Stimulated activated CD8-positive, alpha-beta memory T cell treated with anti-CD3 and anti-CD28 coated beads, Interleukin-7, amount 100 ng/mL, for 1 hour (primary cell): ENCODE data around the gene TMEM87B.

Experiments used
- DNase-seq, 2 donors: peaks; one replicate each; pipeline ENCODE4 v3.0.0-alpha.2; 2020; ENCODE audit warnings: low read depth in 2 of 2

The TMEM87B gene

GRCh38 chr2:112054847-112055729, at the start of gene TMEM87B:
TSS of gene TMEM87B (plus strand) at chr2:112055269. CDS start at chr2:112055592, 323 bp downstream.
- DNase-seq: peak; percentile 94 to 95

DNA sequence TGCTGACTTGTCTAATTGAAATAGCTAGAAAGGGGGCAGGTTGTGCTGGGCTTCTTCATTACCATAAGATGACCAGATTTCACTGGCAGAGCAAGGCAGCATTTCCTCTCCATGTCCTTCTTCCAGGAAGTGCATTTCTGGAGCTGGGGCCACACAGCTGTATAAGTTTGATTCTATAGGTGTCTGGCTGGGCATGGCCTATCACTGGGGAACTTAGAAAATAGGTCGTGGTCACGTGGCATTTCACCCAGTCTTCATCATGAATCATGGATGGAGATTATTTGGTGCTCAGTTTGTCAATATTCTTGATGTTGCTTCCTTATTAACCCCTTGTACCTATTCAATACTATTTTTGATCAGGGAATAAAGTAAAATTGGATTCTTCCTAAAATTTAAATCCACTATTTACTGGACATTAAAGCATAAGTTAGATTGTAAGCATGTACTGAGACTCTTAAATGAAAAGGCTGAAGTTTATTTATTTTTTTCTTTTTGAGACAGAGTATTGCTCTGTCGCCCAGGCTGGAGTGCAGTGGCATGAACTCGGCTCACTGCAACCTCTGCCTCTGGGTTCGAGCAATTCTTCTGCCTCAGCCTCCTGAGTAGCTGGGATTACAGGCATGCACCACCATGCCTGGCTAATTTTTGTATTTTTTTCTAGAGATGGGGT, 49.5 kb upstream of the TMEM87B start:
- DNase-seq: no peak

DNA sequence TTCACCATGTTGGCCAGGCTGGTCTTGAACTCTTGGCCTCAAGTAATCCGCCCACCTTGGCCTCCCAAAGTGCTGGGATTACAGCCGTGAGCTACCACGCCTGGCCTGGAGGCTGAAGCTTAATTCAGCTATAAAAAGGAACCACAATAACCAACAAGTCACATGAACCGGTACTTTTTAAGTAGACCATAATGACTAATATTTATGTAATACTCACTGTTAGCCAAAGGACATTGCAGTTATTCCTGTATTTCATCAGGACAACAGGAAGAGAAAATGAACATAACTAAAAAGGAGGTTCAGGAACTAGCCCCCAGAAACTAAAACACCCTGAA, 49.0 kb upstream of the TMEM87B start:
- DNase-seq: no peak

DNA sequence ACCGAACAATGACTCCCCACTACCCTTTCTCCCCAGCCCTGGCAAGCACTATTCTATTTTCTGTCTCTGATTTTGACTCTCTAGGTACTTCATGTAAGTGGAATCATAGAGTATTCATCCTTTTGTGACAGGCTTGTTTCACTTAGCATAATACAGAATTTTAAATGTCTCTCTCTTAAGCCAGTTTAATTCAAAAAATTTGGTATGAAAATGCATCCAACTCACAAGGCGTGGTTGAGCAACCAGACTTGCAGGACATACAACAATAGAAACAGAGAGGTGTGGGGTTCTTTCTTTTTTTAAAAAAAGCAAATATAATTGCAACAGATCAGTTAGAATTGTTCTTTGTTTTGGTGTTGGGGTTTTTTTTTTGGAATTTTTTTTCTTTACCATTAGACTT, 47.6 kb upstream of the TMEM87B start:
- no peak for DNase-seq

GRCh38 chr2:112008910-112009485, 46.1 kb upstream of the TMEM87B start:
- DNase-seq: no peak

DNA sequence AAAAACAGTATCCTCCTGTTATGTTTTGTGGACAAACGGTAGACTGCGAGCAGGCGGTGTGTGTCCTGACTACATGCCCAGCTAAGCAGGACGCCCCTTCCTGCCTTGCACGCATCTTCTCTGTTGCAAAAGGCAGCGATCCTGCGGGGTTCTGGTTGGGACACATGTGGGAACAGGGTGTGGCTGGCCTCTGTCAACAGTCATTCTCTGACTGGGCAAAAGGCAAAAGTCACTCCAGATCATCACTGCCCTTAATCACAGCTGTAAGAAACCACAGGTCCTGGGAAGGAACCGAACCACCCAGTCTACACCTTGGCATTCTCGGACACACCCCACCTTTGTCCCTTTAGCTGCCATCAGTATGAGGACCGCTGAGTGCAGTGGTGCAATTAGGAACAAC, 44.3 kb upstream of the TMEM87B start:
- DNase-seq: no peak

GRCh38 chr2:112012556-112012955, 42.5 kb upstream of the TMEM87B start:
- no peak for DNase-seq

- no peak for DNase-seq
Measured at GRCh38 chr2:112018846-112019245, 36.2 kb upstream of the TMEM87B start.

DNA sequence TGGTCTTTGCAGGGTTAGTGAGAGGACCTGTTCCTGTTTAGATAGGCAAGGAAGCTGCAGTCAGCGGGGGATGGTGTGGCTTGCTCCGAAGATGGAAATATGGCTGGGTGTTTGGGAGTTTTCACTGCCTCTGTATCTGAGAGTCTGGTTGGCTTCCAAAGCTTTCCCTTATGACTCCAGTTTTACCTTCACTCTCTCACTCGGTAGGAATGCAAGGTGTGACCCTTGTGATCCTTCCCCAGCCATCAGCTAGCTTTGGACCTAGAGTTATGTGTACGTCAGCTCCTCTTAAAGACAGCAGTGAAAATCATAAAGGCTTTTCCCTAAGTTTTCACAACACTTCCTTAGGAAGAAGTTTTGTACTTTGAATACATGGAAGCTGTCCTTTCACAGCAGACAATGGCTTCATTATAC, 35.5 kb upstream of the TMEM87B start:
- no peak for DNase-seq

DNA sequence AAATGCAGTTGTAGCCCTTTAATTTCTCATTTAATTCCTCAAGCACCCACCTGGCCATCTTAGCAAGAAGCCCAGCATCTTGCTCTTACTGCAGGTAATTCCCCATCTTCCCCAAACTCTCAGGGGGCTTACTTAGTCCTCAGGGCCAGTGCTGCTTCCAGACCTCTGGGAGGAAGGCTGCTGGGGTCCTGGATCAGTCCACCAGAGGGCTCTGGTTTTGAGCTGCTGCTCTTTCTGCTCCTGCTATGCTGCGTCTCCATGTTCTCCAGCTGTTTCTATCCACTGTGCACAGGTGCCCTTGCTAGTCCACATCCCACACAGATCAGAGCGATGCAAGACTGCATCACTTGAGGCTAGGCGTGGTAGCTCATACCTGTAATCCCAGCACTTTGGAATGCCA, 34.5 kb upstream of the TMEM87B start:
- DNase-seq: no peak

GRCh38 chr2:112021290-112021689, 33.8 kb upstream of the TMEM87B start:
- no peak for DNase-seq

DNA sequence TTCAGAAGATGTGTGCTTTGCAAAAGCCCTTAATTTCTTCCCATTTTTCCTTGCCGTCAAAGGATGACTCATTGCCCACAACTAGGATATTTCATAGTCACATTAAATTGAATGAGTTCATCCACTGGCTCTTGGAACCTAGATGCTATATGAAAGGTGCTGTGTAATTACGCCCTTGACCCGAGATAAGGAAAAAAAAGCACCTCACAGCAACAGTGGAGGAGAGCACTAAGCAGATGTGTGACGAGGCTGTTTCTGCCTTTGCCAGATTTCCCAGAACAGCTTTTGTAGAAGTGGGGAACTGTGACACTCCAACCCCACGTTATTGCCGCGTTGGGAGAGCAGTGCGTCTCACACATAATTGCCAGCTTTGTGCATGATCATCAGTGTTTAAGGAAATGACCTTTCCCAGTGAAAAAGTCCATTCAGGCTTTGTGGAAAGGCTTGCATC, 33.3 kb upstream of the TMEM87B start:
- no peak for DNase-seq

GRCh38 chr2:112023707-112024106, 31.4 kb upstream of the TMEM87B start:
- DNase-seq: no peak

- no peak for DNase-seq
Measured at GRCh38 chr2:112024231-112024630, 30.8 kb upstream of the TMEM87B start.

DNA sequence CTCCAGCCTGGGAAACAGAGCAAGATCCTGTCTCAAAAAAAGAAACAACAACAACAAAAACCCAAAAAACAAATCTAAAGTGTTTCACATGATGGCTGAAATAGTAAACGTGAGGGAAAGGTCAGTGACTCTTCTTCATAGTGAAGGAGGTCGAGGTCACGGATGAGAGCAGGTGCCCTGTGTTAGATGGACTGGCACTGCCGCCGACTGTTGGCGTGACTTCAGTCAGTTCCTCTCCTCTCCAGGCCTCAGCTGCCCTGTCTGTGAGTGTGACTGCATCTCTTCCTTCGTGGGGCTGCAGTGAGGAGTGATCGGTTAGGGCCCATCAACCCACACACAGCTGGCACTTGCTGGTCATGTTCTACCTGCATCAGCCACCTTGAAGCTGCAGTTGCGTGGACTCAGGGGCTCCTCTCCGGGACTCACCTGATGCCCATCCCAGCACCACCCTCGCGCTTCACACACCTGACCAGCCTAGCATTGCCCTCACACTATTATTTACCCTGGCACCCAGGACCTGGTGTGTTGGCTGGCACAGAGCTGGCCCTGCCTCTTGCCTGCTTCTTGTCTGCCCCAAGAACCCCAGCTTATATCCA, 30.1 kb upstream of the TMEM87B start:
- DNase-seq: no peak

- no peak for DNase-seq
Measured at GRCh38 chr2:112026509-112026908, 28.6 kb upstream of the TMEM87B start.

GRCh38 chr2:112027767-112028166, 27.3 kb upstream of the TMEM87B start:
- DNase-seq: no peak

DNA sequence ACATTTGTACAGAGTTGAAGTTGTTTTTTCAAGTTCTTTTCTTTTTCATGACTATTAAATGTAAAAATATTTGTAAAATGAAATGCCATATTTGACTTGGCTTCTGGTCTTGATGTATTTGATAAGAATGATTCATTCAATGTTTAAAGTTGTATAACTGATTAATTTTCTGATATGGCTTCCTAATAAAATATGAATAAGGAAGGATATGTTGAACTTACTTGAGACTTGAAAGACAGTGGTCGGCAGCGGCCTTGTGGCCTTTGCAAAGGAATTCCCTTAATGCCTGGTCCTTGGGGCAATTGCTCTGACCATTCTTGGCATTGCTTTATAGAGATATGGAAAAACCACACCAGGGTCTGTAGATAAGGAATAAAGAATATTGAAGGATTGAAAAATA, 25.9 kb upstream of the TMEM87B start:
- no peak for DNase-seq

DNA sequence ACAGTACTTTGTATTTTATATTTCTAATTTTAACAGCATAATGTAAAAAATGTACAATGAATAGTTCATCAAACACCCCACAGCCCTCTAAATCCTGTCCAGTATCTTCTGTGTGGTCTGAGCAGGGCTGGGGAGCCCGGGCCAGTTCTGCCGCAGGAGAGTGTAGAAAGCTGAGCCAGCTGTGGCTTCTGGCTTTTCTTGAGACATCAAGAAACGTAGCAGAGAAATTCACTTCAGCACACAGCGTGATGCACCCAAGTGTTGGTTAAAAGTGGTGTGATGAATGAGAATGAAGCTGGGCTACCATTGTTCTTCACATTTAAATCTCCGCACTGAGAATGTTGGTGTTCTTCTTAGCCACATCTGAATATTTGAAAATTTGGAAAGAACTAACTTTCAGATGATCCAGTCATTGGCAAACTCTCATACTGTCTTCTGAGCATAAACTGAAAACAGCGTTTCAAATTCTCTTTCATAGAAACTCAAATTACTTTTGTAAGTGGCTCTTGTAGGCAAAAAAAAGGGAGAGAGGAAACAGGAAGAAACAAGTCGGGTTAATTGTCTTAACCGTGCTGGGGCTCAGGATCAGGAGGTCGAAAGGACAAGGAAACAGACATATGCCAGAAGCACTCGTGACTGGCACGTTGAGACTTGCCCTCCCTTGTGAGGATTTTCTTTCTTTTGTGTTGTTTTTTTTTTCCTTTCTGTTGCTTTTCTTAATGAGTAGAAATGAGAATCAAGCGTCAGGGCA, 23.4 kb upstream of the TMEM87B start:
- no peak for DNase-seq

GRCh38 chr2:112032224-112032586, 22.9 kb upstream of the TMEM87B start:
- no peak for DNase-seq

DNA sequence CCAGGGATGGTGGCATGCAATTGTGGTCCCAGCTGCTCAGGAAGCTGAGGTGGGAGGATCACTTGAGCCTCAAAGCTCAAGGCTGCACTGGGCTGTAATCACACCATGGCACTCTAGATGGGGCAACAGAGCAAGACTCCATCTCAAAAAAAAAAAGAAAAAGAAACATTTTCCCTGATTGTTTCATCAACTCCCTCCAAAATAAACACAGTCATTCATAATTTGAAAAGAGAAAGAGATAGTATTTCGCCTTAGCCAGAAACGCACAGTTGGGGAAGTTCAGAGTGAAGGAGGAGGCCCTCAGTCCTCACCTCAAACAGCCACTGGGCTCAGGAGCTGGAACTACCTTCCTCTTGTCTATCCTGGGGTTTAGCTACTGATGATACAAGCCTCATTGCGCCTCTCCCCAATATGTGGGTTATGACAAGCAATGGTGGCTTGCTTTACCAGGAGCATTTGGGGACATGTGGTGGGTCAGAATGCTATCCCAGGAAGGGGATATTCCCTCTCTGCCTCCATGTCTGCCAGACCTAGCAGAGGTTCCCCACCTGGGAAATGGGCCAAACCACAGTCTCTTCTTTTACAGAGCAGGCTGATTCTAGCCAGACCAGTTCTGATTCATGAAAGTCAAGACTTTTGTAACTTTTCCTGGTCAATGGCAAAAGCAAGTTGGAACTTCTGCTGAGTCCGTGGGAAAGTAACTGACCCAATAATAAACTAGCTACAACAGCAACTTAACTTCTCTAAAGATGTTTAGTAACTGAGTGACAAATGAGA, 22.2 kb upstream of the TMEM87B start:
- DNase-seq: no peak
